ENCODE measurements around the gene IRAK1.

Gene IRAK1

GRCh38 chrX:153971450-153972367 is 48.0 kb downstream of the IRAK1 start, which contains the start of gene HCFC1 (continued):
- 0 out of 2 replicates have a peak, but pooled peaks have one; percentile 32 for TF ChIP-seq OVOL3 (tag by site-specific recombination; IDR thresholded peaks at IDR 0.05)
- peak; percentile 7; the same call in 1 of the 2 replicates for TF ChIP-seq IKZF3 (tag by site-specific recombination; IDR thresholded peaks at IDR 0.05)
- peak; percentile 39; the same call in 1 of the 2 replicates for TF ChIP-seq HOXD13 (CRISPR knock-in tag; IDR thresholded peaks at IDR 0.05; ENCODE audit: borderline replicate concordance)
- peak; percentile 94 for TF ChIP-seq ZXDB (tag by site-specific recombination; IDR thresholded peaks at IDR 0.05)
- TF ChIP-seq KLF7 (tag by site-specific recombination; IDR thresholded peaks at IDR 0.05; ENCODE audit: borderline replicate concordance), result peak; percentile 72; the same call in 1 of the 2 replicates
- TF ChIP-seq ZNF488 (tag by site-specific recombination; IDR thresholded peaks at IDR 0.05), result no peak
- peak; percentile 42; the same call in 1 of the 2 replicates for TF ChIP-seq ZNF449 (tag by site-specific recombination; IDR thresholded peaks at IDR 0.05)
- TF ChIP-seq ZNF501 (tag by site-specific recombination; IDR thresholded peaks at IDR 0.05), result peak; percentile 71; the same call in 1 of the 2 replicates
- TF ChIP-seq SP2 (tag by site-specific recombination; IDR thresholded peaks at IDR 0.05), result peak; percentile 68
- TF ChIP-seq ZSCAN16 (tag by site-specific recombination; IDR thresholded peaks at IDR 0.05), result 0 out of 2 replicates have a peak, but pooled peaks have one; percentile 38
- TF ChIP-seq KLF1 (tag by site-specific recombination; IDR thresholded peaks at IDR 0.05), result peak; percentile 84
- peak; percentile 96 for TF ChIP-seq ZNF692 (tag by site-specific recombination; IDR thresholded peaks at IDR 0.05)
- peak; percentile 74 for TF ChIP-seq ZBTB21 (tag by site-specific recombination; IDR thresholded peaks at IDR 0.05)
- peak; percentile 63; the same call in 1 of the 2 replicates for TF ChIP-seq ZNF777 (tag by site-specific recombination; IDR thresholded peaks at IDR 0.05; ENCODE audit: borderline replicate concordance)
- TF ChIP-seq BCL11B (tag by site-specific recombination; IDR thresholded peaks at IDR 0.05; ENCODE audit: low read depth), result peak; percentile 15; the same call in 1 of the 2 replicates
- no peak for TF ChIP-seq ZNF37A (tag by site-specific recombination; IDR thresholded peaks at IDR 0.05)
- peak; percentile 87 for TF ChIP-seq SP3 (tag by site-specific recombination; IDR thresholded peaks at IDR 0.05)
- peak; percentile 17 for TF ChIP-seq ZBTB44 (tag by site-specific recombination; IDR thresholded peaks at IDR 0.05)
- TF ChIP-seq ZNF645 (tag by site-specific recombination; IDR thresholded peaks at IDR 0.05), result peak; percentile 15; the same call in 1 of the 2 replicates
- peak; percentile 92 for TF ChIP-seq REST (tag by site-specific recombination; IDR thresholded peaks at IDR 0.05)
- TF ChIP-seq ZNF362 (tag by site-specific recombination; IDR thresholded peaks at IDR 0.05), result no peak
- peak; percentile 93 for TF ChIP-seq GLIS1 (tag by site-specific recombination; IDR thresholded peaks at IDR 0.05)
- peak; percentile 31 for TF ChIP-seq ZNF513 (tag by site-specific recombination; IDR thresholded peaks at IDR 0.05)
- TF ChIP-seq ZNF23 (tag by site-specific recombination; IDR thresholded peaks at IDR 0.05; ENCODE audit: borderline replicate concordance), result no peak
- peak; percentile 67 for TF ChIP-seq SP7 (tag by site-specific recombination; IDR thresholded peaks at IDR 0.05)
